CD4-positive, alpha-beta T cell treated with Interleukin-17A for 1 hour (primary cell): ENCODE measurements around the gene DSC2.

Source experiments
- DNase-seq: peaks from one replicate; pipeline ENCODE4 v3.0.0-alpha.2; 2020

Gene DSC2

DNA sequence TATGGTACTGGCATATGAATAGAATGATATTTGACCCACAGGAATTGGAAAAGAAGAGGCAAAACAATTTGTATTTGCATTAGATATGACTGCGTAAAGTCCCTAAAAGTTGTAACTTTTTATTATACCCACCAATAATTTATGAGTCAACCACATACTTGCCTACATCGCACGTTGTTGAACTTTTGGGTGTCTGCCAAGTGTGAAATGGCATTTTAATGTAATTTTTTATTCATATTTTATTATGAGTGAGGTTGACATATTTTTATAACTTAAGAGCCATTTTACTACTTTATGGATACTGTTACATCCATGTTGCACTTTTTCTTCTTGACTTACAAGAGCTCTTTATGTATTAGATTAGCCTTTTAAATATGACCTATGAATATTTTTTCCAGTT, 4.6 kb downstream of the DSC2 start:
- no peak for DNase-seq

DNA sequence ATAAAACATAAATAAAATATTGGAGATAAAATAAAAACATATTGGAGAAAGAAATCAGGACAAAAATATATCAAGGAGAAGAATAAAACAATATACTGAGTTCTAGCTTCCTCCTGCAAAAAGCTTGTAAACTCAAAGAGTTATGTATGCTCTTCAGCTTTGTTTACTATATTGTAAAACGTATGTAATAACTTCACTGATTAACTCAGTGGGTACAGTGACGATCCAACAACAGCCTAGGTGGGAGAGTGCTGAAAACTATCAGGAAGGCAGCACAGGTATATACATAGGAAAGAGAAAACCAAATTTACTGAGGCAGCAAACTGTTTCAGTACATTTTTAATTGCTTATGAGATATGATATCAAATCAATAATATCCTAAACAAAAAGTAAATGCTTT, 8.3 kb downstream of the DSC2 start:
- DNase-seq, result no peak

DNA sequence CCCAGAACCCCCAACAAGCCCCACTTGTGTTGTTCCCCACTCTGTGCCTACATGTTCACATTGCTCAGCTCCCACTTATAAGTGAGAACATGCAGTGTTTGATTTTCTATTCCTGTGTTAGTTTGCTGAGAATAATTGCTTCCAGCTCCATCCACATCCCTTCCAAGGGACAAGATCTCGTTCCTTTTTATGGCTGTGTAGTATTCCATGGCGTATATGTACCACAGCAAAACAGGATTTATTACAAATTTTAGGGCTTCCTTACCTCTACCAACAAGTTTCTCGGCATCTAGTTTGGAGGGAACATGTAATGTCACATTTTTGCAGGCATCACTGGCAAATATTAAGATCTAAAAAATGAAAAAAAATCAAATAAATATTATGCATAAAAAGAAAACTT, 8.9 kb downstream of the DSC2 start:
- DNase-seq, result no peak

DNA sequence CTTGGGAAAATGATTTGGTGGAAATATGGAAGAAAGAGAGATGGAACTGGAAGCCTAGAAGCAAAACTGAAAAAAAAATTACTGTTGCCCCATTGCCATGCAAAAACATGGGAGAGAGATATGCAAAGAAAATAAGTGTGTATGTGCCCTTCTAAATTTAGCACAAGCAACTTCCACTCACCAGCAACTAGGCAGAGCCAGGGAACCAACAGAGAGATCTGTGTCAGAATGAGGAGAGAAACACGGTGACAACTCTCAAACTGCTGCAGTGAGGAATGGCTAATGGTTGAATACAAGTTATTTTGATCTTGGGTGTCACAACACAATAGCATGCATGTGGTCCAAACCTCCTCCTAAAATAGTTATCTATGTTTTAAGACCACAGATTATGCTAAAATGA, 10.9 kb downstream of the DSC2 start:
- no peak for DNase-seq

- DNase-seq, result no peak
These were observed 13.7 kb downstream of the DSC2 start for GRCh38 chr18:31088532-31088931.

- no peak for DNase-seq
These were observed 22.2 kb downstream of the DSC2 start for GRCh38 chr18:31079973-31080372.

DNA sequence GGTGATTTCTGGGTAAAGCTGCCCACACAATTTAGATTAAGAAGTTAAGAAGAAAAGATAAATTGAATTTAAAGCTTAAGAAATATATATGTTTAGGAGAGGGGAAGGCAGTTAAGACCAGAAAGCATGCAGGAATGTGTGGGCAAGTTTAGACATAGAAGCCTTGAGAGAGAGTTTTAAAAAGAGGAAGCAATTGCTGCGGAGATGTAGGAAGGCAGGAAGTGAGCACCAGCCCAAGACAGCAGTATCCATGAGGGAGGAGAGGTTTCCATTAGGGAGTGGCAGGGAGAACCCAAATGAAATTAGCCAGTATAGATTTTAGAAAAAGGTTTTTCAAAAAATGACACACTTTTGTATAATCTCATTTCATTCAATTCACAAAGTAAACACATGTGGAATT, 24.3 kb downstream of the DSC2 start:
- no peak for DNase-seq

GRCh38 chr18:31072175-31072574, 30.0 kb downstream of the DSC2 start:
- DNase-seq, result no peak

- no peak for DNase-seq
These were observed 32.0 kb downstream of the DSC2 start for GRCh38 chr18:31070206-31070605.

DNA sequence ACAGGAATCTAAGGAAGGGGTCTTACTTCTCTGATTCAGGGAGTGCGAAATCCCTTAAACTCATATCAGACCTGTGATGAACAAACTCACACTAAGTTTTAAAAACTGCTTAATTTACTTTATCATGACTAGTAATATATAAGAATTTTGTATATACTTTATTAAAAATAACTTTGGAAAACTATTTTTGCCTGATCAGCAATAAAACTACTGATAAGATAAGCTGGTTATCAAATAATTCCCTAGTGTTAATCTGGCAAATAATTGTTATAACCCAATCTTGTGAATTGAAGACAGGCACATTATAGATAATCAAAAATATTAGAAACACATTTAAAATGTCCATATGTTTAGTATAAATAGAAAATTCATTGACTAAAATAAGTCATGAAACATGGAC, 36.0 kb downstream of the DSC2 start:
- DNase-seq, result no peak

DNA sequence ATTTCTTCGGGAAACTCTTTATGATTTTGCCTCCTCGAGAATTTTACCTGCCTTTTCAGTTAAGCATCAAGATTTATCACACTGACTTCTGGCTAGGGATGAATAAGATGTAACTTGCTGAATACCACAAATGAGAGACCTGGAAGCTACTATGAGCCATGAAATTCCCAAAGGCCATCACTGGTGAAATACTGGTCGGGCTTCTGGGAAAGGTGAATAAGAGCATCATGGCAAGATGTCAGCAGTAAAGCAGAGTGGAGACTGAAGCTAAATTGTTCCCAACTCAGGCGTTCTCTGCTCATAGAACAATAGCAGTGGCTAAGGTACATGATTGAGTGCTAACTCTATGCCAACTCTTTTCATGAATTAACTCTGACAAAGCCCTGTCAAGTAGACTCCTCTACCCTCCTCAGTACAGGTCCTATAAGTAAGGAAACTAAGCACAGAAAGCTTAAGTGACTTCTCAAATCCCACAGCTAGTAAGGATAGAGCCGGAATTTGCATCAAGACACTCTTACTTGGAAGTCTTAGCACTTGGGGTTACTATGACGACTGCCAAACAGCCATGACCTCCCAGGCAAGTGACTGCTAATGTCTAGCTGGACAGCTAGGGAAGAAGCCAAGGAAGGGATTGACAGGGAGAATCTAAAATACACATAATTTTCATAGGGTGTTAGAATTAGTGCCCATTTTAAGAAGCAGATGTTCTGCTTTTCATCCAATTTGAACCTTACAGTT, 37.0 kb downstream of the DSC2 start:
- no peak for DNase-seq

DNA sequence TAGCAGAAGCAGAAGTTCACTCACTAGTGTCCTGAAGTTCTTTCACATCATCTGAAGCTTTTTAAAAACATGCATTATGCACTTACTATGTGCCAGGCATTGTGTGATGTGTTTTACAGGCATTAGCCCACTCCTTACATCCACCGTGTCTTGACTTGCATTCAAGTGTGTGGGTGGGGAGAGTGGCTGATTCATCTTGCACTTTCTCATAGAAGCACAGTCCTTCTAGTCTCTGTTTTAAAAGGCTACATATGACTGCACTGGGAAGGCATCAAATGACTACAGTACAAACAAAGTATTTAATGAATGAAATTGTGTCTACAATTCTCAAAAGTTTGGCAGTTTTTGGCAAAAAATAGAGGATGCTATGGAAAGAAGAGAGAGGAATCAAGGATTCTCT, 38.1 kb downstream of the DSC2 start:
- DNase-seq, result no peak

GRCh38 chr18:31061945-31062344, 40.3 kb downstream of the DSC2 start:
- DNase-seq, result no peak

DNA sequence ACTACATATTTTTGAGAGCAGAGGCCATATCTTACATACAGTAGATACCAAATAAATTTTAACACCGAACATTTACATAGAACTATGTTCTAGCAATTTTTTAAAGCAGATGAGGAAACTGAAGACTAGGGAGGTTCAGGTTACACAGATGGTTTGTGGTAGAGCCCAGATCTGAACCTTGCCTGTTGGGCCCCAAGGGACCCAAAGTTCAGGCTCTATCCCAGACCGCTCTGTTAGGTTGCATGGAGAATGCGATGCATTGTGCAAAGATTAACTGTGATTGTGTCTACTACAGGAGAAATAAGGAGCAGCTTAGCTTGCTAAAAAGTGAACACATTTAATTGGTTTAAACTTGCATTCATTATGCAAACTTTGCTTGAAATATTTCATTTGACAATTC, 43.3 kb downstream of the DSC2 start:
- DNase-seq, result no peak

GRCh38 chr18:31057917-31058316, 44.3 kb downstream of the DSC2 start:
- no peak for DNase-seq

- no peak for DNase-seq
These were observed 45.2 kb downstream of the DSC2 start for GRCh38 chr18:31057051-31057450.

DNA sequence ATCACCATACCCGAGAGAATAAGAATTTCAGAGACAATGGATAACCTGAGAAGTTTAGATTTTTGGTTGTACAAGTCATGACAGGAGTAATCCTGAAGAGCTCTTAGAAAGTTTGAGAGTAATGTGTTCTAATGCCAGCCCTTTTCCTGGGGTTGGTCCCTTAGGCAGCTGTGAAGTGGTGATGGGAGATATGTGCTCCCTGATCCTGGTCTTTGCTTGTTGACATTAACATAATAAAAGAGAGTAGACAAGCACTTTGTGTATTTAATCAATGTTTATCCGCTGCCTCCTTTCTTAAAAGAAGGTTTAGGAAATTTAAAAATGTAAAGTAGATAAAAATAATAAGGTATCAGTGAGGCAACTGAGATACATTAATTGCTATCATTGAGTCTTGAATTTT, 45.9 kb downstream of the DSC2 start:
- no peak for DNase-seq

- DNase-seq, result no peak
These were observed 51.6 kb downstream of the DSC2 start for GRCh38 chr18:31050635-31051034.

DNA sequence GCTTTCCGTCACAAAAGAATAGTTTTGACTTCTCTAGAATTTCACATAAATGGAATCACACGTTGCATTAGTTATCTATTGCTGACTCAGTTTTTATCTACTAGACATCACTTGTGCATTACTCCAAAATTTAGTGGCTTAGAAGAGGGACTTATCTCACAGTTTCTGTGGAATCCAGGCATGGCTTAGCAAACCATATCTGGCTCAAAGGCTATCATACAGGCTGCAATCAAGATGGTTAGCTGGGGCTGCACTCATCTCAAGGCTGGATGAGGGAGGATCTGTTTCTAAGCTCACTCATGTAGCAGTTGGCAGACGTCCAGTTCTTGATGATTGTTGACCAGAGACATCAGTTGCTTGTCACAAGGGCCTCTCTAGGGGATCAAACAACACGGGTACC, 53.0 kb downstream of the DSC2 start:
- no peak for DNase-seq

DNA sequence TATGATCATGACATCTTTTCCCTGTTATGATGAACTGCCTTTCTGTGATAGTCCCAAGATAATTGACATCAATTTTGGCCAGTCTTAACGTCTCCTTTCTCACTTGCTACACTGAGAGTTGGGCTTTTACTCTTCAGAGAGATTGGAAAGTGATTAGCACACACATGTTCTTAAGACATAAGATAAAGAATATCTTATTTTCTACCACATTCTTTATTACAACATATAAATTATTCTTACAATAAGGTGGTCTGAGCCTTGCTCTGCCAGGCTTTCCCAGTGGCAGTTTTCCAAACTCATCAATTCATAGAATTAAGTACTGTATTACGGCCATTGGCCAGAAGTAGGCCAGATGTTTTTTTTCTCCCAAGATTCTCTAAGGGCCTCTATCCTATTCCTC, 54.0 kb downstream of the DSC2 start:
- DNase-seq, result no peak

DNA sequence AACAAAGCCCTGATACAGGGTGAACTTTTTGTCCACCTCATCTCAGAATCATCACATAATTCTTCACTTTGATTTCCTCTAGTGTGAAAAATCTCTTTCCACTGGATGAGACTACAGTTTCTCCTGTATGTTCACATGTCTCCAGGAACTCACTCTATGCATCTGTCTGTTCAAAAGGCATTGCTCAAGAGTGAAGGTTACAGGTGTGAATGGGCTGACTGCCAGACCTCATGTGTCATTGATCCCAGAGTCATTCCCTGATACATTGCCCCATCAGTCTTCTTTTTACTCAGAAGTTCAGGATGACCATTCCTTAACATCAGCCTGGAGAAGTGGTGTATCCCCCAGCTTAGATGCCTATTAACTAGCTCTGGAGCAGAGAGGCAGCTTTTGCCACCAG, 55.3 kb downstream of the DSC2 start:
- no peak for DNase-seq

DNA sequence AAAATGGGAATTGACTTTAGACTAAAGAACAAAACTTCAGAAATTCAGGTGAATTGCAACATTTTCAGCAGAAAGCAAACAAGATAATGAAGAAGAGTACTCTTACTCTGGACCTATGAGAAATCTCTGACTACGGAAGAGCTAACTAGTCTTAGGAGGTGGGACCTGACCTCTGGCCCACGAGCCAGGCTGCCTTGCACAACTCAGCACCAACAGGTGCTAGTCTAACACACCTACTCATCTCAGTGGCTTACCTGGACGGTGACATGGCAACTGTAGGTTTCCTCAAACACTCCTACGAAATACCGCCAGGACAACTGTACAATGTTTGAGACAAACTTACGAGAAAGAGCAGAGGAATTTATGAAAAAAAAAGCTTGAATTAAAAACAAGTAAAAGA, 56.6 kb downstream of the DSC2 start:
- DNase-seq, result no peak

GRCh38 chr18:31044926-31045325, 57.3 kb downstream of the DSC2 start:
- DNase-seq, result no peak

GRCh38 chr18:31043709-31044108, 58.5 kb downstream of the DSC2 start:
- no peak for DNase-seq

GRCh38 chr18:31042406-31043181, 59.6 kb downstream of the DSC2 start, which contains the start of gene DSC3:
Gene DSC3, minus strand, starts transcription at chr18:31042742. Its CDS starts 82 bp downstream, at chr18:31042660.
- DNase-seq, result no peak
